CD4-positive, alpha-beta T cell treated with Interleukin-4 for 4 hours (primary cell): ENCODE results near the gene NAPA.

Source experiments
- DNase-seq: peaks from one replicate; pipeline ENCODE4 v3.0.0-alpha.2; 2020

NAPA gene

GRCh38 chr19:47483800-47484690, 30.8 kb downstream of the NAPA start, which contains the start of gene KPTN:
Gene KPTN, minus strand, starts transcription at chr19:47484219. Its CDS starts 59 bp downstream, at chr19:47484160.
- peak; percentile 85 for DNase-seq

GRCh38 chr19:47483200-47483599, 31.7 kb downstream of the NAPA start:
- no peak for DNase-seq

GRCh38 chr19:47481460-47482052, 33.3 kb downstream of the NAPA start:
- no peak for DNase-seq

GRCh38 chr19:47480658-47481057, 34.2 kb downstream of the NAPA start:
- DNase-seq = no peak

- DNase-seq = no peak
Measured at GRCh38 chr19:47479701-47480503, 35.0 kb downstream of the NAPA start.

GRCh38 chr19:47476438-47476972, 38.4 kb downstream of the NAPA start:
- DNase-seq = no peak

- DNase-seq = no peak
Measured at GRCh38 chr19:47475465-47475864, 39.4 kb downstream of the NAPA start.

- no peak for DNase-seq
Measured at GRCh38 chr19:47473336-47473735, 41.5 kb downstream of the NAPA start.

GRCh38 chr19:47471733-47472457, 43.0 kb downstream of the NAPA start, which contains the start of gene SLC8A2:
Gene SLC8A2, minus strand, starts transcription at chr19:47471893. Its CDS starts 5,490 bp downstream, at chr19:47466403.
- peak; percentile 41 for DNase-seq

- DNase-seq = no peak
Measured at GRCh38 chr19:47471381-47471732, 43.5 kb downstream of the NAPA start.

- no peak for DNase-seq
Measured at GRCh38 chr19:47470447-47471195, 44.2 kb downstream of the NAPA start.

- no peak for DNase-seq
Measured at GRCh38 chr19:47469719-47470118, 45.1 kb downstream of the NAPA start.

- no peak for DNase-seq
Measured at GRCh38 chr19:47469363-47469700, 45.5 kb downstream of the NAPA start.

GRCh38 chr19:47467914-47468313, 46.9 kb downstream of the NAPA start:
- DNase-seq = no peak

- no peak for DNase-seq
Measured at GRCh38 chr19:47465957-47466356, 48.9 kb downstream of the NAPA start.

- DNase-seq = no peak
Measured at GRCh38 chr19:47464675-47465419, 50.0 kb downstream of the NAPA start.

- DNase-seq = no peak
Measured at GRCh38 chr19:47461876-47462275, 53.0 kb downstream of the NAPA start.

- no peak for DNase-seq
Measured at GRCh38 chr19:47459477-47459876, 55.4 kb downstream of the NAPA start.

- no peak for DNase-seq
Measured at GRCh38 chr19:47458672-47459071, 56.2 kb downstream of the NAPA start.

- DNase-seq = no peak
Measured at GRCh38 chr19:47456721-47457474, 58.0 kb downstream of the NAPA start.
